Breast epithelium (tissue), 3 donors: ENCODE measurements around the gene RAMACL.

Source experiments
- POLR2A ChIP-seq: fragments of 450-650 bp; IDR thresholded peaks from one replicate; pipeline ENCODE4 v1.6.1; 2016; ENCODE audit warnings: antibody characterized with exemption, mild to moderate bottlenecking, moderate library complexity
- POLR2AphosphoS5 ChIP-seq, 3 donors: sonication (generic); formaldehyde crosslinking; IDR thresholded peaks; one replicate each; pipeline ENCODE4 v1.6.1; 2017; ENCODE audit warnings: antibody characterized with exemption in 3 of 3

GRCh38 chr6:166604328-166604727, 17.9 kb upstream of the RAMACL start:
- TF ChIP-seq POLR2AphosphoS5 (IDR thresholded peaks at IDR 0.05) (no peak), POLR2A (no peak)
